ENCODE measurements around the gene DRC1. TPM values are rescaled to one million over a fixed set of nuclear protein-coding genes. Genes with fewer than 3 reads are reported as not detected.

DRC1 gene
- polyA plus RNA-seq, 10 donors: 0.10 to 0.28 (median 0.19) TPM; not detected in 3

DNA sequence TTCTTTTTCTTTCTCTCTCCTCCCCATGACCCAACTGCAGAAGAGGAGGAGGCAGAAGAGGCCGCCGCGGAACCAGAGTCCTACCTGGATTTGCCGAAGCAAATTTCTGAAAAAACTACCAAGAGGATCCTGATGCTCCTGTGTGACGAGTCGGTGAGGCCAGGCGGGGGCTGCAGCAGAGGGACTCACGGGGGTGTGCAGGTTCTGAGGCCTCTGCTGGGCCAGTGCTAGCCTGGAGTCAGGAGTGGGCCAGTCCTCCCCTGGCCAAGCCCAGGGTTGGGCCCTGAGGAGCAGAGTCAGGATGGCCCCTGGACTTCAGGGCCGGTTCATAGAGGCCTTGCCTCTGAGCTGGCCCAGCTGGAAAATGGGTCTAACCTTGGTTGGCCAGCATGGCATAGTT is 46.9 kb downstream of the DRC1 start:
- no peak for DNase-seq

- DNase-seq: no peak
Observed at GRCh38 chr2:26449278-26450030, 47.7 kb downstream of the DRC1 start.

- DNase-seq: no peak
Observed at GRCh38 chr2:26450031-26450635, 48.4 kb downstream of the DRC1 start.

DNA sequence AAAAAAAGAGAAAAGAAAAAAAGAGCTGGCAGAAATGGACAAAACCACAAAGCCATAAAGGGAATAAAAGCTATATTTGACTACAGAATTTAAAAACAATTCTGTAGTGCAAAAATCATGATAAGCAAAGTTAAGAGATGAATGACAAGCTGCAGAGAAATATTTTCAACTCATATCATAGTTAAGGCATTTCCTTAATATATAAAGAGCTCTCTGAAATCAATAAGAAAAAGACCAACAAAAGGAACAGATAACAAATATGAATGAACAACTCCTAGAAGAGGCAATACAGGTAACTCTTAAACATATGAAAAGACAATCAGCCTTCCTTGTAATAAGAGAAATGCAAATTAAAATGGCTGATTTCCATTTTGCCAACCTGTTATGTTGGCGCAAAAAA is 50.0 kb downstream of the DRC1 start:
- no peak for DNase-seq

DNA sequence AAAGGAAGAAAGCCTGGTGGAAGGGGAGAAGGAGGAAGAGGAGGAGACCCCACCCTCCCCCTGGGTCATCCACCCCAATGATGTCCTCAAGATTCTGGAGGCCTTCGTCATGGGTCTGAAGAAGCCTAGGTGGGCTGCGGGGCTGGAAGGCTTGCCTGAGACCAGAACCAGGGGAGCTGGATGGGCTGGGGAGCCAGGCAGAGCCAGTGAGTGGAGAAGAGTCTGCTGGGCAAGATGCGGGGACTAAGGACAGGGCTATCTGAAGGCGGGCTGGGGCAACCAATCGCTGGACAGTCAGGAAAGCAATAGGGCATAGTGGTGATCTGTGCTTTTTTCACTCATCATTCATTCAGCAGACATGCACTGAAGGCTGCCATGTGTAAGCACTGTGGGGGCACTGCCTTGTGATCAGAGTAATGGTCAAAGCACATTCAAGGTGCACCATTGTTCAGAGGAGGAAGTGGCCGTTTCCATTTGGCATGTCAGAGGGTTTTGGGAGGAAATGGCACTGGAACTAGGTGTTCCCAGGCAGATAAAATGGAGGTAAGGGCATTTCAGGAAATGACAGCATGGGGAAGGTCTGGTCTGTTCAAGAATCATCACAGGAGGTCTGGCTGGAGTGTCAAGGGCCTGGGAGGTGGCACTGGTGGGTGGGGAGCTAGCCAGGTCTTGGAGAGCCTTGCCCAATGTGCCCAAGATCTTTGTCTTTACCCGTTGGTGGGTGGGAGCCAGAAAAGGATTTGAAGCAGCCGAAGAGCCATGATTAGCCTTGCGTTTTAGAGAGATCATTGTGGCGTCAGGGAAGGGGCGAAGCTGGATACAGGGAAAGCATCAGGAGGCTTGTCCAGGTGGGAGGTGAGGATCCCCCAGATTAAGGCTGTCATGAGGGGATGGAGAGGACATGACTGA is 52.0 kb downstream of the DRC1 start:
- no peak for DNase-seq

DNA sequence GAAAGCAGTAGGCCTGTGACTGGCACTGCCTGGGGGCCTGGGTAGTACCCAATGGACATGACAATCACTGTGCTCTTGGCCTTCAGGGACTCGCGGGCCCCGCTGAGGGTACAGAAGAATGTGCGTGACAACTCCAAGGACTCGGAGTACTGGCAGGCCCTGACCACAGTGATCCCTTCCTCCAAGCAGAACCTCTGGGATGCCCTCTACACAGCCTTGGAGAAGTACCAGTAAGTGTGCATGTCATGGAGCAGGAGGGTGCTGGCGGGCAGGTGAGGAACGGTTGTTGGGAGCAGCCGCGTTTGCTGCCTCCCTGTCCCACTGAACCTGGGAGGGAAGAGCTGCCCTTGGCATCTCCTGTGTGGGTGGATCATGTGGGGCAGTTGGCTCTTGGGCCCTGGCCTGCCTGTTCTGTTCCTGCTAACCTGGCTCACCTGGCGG is 52.9 kb downstream of the DRC1 start:
- DNase-seq: no peak

DNA sequence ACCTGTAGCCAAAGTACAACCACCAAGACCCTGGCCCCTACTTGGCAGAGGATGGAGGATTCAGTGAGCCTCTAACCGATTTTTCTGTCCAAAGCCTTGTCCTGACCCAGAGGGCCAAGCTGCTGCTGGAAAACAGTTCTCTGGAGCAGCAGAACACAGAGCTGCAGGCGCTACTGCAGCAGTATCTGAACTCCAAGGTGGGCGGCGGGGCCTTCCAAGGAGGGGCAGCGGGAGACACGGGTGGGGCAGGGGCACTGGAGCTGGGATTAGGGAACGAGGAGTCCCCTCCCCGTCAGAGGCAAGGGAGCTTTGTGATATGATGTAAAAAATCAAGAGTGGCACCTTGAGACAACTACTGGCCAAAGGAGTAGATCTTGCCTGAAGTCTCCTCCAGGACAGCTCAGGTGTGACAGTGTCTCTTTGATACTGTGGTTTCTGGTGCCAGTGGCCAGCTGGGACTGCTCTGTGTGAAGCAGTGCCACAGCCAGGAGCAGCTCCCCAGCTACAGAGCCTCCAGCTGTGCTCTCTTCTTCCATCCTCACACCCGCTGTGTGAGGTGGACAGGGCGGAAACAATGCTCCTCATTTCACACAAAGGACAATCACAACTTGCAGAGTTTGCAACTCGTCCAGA is 53.4 kb downstream of the DRC1 start:
- DNase-seq: no peak

GRCh38 chr2:26455670-26456439 is 54.1 kb downstream of the DRC1 start:
- peak in 1 of 3 donors; percentile 45 for DNase-seq

- no peak for DNase-seq
Observed at GRCh38 chr2:26456440-26457250, 54.9 kb downstream of the DRC1 start.

DNA sequence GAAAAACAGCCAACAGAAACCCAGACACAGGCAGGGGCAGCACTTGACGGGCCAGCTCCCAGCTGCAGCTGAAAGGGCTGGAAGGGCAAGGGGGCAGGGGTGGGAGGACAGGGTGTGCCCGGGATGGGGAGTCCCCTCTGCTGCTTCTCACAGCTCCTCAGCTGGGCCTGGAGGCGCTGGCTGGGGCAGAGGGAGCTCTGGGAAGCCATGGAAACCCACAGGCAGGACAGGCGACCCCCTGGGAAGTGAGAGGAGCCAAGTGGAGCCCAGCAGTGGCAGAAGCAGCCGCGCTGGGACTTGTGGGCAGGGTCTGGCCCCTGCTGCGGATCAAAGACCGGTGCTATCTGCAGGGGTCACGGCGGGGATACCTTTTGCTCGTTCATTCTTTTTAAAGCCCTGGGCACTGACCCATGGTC is 55.5 kb downstream of the DRC1 start:
- DNase-seq: no peak

DNA sequence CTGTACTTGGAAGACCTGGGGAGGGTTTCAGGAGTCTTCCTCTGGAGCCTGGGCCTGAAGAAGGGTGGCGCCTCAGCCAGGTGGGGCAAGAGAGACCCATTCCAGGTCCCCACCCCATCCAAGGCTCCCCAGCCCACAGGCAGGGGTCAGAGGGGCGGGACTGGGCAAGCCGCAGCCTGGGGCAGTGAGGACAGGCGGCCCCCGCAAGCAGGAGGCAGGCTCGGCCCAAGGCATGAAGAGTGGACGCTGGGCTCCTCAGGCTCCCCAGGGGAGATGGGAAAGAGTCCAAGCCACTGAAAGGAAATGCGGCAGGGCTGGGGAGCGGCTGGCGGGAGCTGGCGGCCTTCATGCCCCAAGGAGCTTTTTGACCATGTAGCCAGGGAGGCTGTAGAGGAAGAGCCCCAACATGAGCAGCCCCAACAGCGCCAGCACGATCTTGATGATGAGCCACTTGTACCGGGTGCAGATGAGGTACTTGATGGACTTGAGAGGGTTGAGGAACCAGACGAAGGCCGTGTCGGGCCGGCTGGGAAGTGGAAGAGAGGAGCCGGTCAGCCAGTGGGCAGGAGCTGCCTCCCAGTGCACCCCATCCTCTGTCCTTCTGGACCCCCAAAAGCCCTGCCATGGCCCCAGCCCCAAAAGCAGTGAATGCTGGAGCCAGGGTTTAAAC is 56.1 kb downstream of the DRC1 start:
- no peak for DNase-seq

GRCh38 chr2:26458365-26459042 is 56.8 kb downstream of the DRC1 start:
- DNase-seq: no peak

GRCh38 chr2:26459991-26460612 is 58.4 kb downstream of the DRC1 start:
- no peak for DNase-seq

- no peak for DNase-seq
Observed at GRCh38 chr2:26460613-26461031, 58.9 kb downstream of the DRC1 start.

DNA sequence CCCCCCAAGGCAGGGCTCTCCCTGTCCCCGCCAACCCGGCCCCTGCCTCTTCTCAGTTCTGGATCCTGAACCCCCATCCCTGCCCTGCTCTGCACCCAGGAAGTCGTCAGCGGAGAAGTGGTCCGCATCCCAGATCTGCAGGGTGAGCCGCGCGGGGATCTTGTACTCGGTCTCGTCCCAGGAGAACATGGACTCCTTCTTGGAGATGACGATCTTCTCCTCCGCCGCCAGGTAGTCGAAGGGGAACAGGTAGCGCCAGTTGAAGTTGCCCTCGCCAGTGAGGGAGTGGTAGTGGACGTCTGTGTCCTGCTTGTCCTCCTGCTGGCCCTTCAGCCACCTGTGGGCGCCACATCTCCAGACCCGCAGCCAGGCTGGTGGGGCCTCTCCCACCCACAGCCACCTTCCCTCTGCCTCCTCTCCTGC is 59.9 kb downstream of the DRC1 start:
- no peak for DNase-seq

DNA sequence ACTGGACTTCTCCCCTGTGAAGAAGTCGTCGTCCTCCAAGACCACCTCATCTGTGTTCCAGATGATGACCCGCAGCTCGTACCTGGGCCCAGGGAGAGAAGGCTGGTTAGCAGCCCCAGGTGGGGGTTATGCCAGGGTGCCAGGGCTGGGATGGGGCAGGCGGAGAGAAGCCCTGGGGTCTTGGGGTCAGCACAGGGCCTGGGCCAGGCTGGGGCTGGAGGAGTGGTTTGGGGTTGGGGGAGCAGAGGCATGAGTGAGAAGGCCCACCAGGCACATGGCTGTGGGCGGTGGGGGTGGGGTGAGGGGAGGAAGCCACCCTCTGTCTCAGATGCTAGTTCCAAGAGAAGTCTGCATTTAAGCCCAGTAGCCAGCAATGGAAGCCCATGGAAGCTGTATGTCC is 60.4 kb downstream of the DRC1 start:
- DNase-seq: no peak

- peak in 1 of 3 donors; percentile 41 for DNase-seq
Observed at GRCh38 chr2:26462511-26463243, 61.0 kb downstream of the DRC1 start.

Data from muscle of back (tissue), 11 donors.